ENCODE measurements around the gene PYY. TPM values are rescaled to one million over a fixed set of nuclear protein-coding genes. Genes with fewer than 3 reads are reported as not detected.

PYY gene
- total RNA-seq, 1 experiment from 2014 or later = 2.0 TPM

- no peak within 1 kb of the TSS for H3K23ac ChIP-seq (ENCODE audit: insufficient read length, low read depth, low read length)
- H2AFZ ChIP-seq (ENCODE audit: low read length) = no peak within 1 kb of the TSS
- Mint-ChIP-seq H3K27ac (peak within 1 kb of the TSS in 1 of 3 experiments; percentile 55; a peak in 1 of 7 replicates), H3K4me3 (peak within 1 kb of the TSS; percentile 69 to 89), H3K36me3 (ENCODE audit: insufficient read depth in 1 of 3, low read depth in 3 of 3) (no peaks in the 10 kb centered on the region), H3K27me3 (ENCODE audit: low read depth) (peaks cover 63% of the 10 kb centered on the region), H3K4me1 (peaks cover 20 to 24% of the 10 kb centered on the region in 2 experiments), H3K9me3 (no peaks in the 10 kb centered on the region)
- no peak within 1 kb of the TSS for H2AK5ac ChIP-seq (ENCODE audit: insufficient read length, low read length)
- H3K18ac ChIP-seq (ENCODE audit: insufficient read length, low read depth, low read length) = peak within 1 kb of the TSS; percentile 77
- TF ChIP-seq CTCF (conservative IDR thresholded peaks at IDR 0.05) = no peak; the same call in 2 of the 3 replicates
- H4K5ac ChIP-seq (ENCODE audit: insufficient read length, low read depth, low read length) = no peak within 1 kb of the TSS
- H2BK20ac ChIP-seq (ENCODE audit: low read depth, low read length, poor library complexity, severe bottlenecking) = no peak within 1 kb of the TSS
- peak; percentile 94 for DNase-seq
- H3K23me2 ChIP-seq (ENCODE audit: insufficient read length, low read depth, low read length, poor library complexity, severe bottlenecking) = peaks cover 29% of the 10 kb centered on the region
- no peak within 1 kb of the TSS for H2BK15ac ChIP-seq (ENCODE audit: low read depth, low read length)
- no peak within 1 kb of the TSS for H3K9ac ChIP-seq (ENCODE audit: extremely low read depth, insufficient read length, low read length)
- no peak within 1 kb of the TSS for H2BK120ac ChIP-seq (ENCODE audit: low read depth, low read length, poor library complexity, severe bottlenecking)
- WGBS (ENCODE audit: extremely low coverage, insufficient read length, low lambda C conversion rate) = no CpG with 5 or more reads among the region's 36 CpGs
- no peaks in the 10 kb centered on the region for H3K79me1 ChIP-seq (ENCODE audit: insufficient read depth, low read depth, low read length, poor library complexity, severe bottlenecking)
- no peaks in the 10 kb centered on the region; the same call in 1 of the 2 replicates for H3K4me1 ChIP-seq (ENCODE audit: insufficient read depth, low read length)
- H3K79me2 ChIP-seq (ENCODE audit: insufficient read depth, low read length) = no peaks in the 10 kb centered on the region
- H3K27ac ChIP-seq (ENCODE audit: insufficient read length, low read depth, low read length) = no peak within 1 kb of the TSS
- H4K20me1 ChIP-seq (ENCODE audit: control insufficient read depth, insufficient read depth, insufficient read length) = no peaks in the 10 kb centered on the region
- H3K14ac ChIP-seq (ENCODE audit: insufficient read depth, low read length) = peak within 1 kb of the TSS; percentile 86; the same call in 1 of the 2 replicates
- no peak within 1 kb of the TSS for H4K8ac ChIP-seq (replicated peaks; ENCODE audit: insufficient read length, low read depth, low read length)
- no peak within 1 kb of the TSS for H3T11ph ChIP-seq (ENCODE audit: low read length)
- no peak within 1 kb of the TSS for H4K91ac ChIP-seq (ENCODE audit: insufficient read length, low read depth, low read length)
- no peak within 1 kb of the TSS for H2BK5ac ChIP-seq (ENCODE audit: insufficient read length, low read length)
- no peaks in the 10 kb centered on the region for H3K27me3 ChIP-seq (ENCODE audit: insufficient read depth, low read length)
- no peak within 1 kb of the TSS for H2BK12ac ChIP-seq (ENCODE audit: insufficient read length, low read depth, low read length)
- no peak within 1 kb of the TSS for H3K4ac ChIP-seq (ENCODE audit: low read depth, low read length)
- no peak within 1 kb of the TSS for H3K56ac ChIP-seq (ENCODE audit: insufficient read length, low read depth, low read length)
- H3K4me2 ChIP-seq (ENCODE audit: insufficient read depth, insufficient read length, low read length) = peak within 1 kb of the TSS; percentile 65
- no peaks in the 10 kb centered on the region for H3K9me3 ChIP-seq (ENCODE audit: control insufficient read depth, low read depth, low read length)
Observed at GRCh38 chr17:43907425-43907981, 46.2 kb downstream of the PYY start, which contains the start of gene MPP2. TSS of gene MPP2 (minus strand) at chr17:43907536. CDS start at chr17:43904460, 3,076 bp downstream.

All from H9 (cell line).